Measurements from ENCODE around the gene PJVK. TPM values are rescaled to one million over a fixed set of nuclear protein-coding genes. Genes with fewer than 3 reads are reported as not detected.
A peak's percentile ranks its signal among the peaks of the same experiment; 100 is the strongest.

The PJVK gene
- total and polyA plus RNA-seq, 2 of the 13 experiments (the other 11 are each of a cell fraction or from before 2014, with no cell fraction given): 1.2 to 2.6 TPM

DNA sequence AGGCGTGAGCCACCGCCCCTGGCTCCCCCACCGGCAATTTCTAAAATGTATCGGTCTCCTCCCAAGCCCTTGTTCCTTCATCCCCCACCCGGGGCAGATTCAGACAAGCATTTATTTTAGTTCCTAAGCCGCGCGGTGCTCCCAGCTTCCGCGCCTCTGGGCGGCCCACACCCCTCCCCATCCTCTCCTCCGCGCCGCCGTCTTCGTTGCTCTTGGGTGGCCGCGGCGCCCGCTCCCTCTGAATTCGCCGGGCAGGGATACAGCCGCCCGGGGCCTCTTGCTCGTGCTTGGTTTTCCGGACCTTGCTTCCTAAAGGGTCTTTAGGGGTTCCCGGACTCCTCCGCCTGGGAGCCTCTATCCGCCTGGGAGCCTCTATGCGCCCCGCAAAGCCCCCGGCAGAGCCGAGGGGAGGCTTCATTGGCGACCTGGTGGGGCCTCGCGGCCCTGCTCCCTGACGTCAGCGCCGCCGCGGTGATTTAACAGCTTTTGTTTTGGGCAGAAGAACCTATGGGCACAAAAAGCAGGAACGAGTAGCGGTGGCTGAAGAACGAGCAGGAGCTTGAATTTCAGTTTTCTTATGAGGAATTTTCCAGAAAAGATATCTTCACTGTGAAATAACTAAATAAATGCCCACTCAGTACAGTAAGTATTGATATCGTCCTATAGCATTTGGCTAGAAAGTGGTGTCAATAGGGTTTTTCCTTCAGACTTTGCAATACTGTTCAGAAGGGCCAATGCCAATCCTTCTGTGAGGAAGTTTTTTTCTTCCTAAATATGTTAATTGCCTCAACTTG lies 37.5 kb upstream of the PJVK start (continued):
- TF ChIP-seq, protein P1, sequence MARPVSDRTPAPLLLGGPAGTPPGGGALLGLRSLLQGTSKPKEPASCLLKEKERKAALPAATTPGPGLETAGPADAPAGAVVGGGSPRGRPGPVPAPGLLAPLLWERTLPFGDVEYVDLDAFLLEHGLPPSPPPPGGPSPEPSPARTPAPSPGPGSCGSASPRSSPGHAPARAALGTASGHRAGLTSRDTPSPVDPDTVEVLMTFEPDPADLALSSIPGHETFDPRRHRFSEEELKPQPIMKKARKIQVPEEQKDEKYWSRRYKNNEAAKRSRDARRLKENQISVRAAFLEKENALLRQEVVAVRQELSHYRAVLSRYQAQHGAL (CRISPR knock-in tag; IDR thresholded peaks at IDR 0.05; ENCODE audit: not compliant biosample characterization): no peak
- TF ChIP-seq HOXA3 (CRISPR knock-in tag; IDR thresholded peaks at IDR 0.05) (peak; percentile 85), FOXJ3 (CRISPR knock-in tag; IDR thresholded peaks at IDR 0.05; ENCODE audit: borderline replicate concordance) (no peak), RFX3 (CRISPR knock-in tag; IDR thresholded peaks at IDR 0.05) (no peak), SP1 (IDR thresholded peaks at IDR 0.05) (no peak), SP1 (CRISPR knock-in tag; IDR thresholded peaks at IDR 0.05) (no peak), ZNF841 (CRISPR knock-in tag; IDR thresholded peaks at IDR 0.05; ENCODE audit: borderline replicate concordance) (no peak), ZMYM4 (CRISPR knock-in tag; IDR thresholded peaks at IDR 0.05) (0 out of 2 replicates have a peak, but pooled peaks have one; percentile 13), MEF2D (CRISPR knock-in tag; IDR thresholded peaks at IDR 0.05) (no peak), NR2F1 (CRISPR knock-in tag; IDR thresholded peaks at IDR 0.05) (no peak), KLF15 (CRISPR knock-in tag; IDR thresholded peaks at IDR 0.05; ENCODE audit: borderline replicate concordance) (no peak), KDM1A (CRISPR knock-in tag; IDR thresholded peaks at IDR 0.05) (no peak), TOE1 (CRISPR knock-in tag; IDR thresholded peaks at IDR 0.05) (no peak)
- TF ChIP-seq, protein P2, sequence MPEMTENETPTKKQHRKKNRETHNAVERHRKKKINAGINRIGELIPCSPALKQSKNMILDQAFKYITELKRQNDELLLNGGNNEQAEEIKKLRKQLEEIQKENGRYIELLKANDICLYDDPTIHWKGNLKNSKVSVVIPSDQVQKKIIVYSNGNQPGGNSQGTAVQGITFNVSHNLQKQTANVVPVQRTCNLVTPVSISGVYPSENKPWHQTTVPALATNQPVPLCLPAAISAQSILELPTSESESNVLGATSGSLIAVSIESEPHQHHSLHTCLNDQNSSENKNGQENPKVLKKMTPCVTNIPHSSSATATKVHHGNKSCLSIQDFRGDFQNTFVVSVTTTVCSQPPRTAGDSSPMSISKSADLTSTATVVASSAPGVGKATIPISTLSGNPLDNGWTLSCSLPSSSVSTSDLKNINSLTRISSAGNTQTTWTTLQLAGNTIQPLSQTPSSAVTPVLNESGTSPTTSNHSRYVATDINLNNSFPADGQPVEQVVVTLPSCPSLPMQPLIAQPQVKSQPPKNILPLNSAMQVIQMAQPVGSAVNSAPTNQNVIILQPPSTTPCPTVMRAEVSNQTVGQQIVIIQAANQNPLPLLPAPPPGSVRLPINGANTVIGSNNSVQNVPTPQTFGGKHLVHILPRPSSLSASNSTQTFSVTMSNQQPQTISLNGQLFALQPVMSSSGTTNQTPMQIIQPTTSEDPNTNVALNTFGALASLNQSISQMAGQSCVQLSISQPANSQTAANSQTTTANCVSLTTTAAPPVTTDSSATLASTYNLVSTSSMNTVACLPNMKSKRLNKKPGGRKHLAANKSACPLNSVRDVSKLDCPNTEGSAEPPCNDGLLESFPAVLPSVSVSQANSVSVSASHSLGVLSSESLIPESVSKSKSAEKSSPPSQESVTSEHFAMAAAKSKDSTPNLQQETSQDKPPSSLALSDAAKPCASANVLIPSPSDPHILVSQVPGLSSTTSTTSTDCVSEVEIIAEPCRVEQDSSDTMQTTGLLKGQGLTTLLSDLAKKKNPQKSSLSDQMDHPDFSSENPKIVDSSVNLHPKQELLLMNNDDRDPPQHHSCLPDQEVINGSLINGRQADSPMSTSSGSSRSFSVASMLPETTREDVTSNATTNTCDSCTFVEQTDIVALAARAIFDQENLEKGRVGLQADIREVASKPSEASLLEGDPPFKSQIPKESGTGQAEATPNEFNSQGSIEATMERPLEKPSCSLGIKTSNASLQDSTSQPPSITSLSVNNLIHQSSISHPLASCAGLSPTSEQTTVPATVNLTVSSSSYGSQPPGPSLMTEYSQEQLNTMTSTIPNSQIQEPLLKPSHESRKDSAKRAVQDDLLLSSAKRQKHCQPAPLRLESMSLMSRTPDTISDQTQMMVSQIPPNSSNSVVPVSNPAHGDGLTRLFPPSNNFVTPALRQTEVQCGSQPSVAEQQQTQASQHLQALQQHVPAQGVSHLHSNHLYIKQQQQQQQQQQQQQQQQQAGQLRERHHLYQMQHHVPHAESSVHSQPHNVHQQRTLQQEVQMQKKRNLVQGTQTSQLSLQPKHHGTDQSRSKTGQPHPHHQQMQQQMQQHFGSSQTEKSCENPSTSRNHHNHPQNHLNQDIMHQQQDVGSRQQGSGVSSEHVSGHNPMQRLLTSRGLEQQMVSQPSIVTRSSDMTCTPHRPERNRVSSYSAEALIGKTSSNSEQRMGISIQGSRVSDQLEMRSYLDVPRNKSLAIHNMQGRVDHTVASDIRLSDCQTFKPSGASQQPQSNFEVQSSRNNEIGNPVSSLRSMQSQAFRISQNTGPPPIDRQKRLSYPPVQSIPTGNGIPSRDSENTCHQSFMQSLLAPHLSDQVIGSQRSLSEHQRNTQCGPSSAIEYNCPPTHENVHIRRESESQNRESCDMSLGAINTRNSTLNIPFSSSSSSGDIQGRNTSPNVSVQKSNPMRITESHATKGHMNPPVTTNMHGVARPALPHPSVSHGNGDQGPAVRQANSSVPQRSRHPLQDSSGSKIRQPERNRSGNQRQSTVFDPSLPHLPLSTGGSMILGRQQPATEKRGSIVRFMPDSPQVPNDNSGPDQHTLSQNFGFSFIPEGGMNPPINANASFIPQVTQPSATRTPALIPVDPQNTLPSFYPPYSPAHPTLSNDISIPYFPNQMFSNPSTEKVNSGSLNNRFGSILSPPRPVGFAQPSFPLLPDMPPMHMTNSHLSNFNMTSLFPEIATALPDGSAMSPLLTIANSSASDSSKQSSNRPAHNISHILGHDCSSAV (CRISPR knock-in tag; IDR thresholded peaks at IDR 0.05; ENCODE audit: borderline replicate concordance): no peak
- TF ChIP-seq, protein P3, sequence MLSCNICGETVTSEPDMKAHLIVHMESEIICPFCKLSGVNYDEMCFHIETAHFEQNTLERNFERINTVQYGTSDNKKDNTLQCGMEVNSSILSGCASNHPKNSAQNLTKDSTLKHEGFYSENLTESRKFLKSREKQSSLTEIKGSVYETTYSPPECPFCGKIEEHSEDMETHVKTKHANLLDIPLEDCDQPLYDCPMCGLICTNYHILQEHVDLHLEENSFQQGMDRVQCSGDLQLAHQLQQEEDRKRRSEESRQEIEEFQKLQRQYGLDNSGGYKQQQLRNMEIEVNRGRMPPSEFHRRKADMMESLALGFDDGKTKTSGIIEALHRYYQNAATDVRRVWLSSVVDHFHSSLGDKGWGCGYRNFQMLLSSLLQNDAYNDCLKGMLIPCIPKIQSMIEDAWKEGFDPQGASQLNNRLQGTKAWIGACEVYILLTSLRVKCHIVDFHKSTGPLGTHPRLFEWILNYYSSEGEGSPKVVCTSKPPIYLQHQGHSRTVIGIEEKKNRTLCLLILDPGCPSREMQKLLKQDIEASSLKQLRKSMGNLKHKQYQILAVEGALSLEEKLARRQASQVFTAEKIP (CRISPR knock-in tag; IDR thresholded peaks at IDR 0.05; ENCODE audit: borderline replicate concordance): no peak
- TF ChIP-seq, protein P4, sequence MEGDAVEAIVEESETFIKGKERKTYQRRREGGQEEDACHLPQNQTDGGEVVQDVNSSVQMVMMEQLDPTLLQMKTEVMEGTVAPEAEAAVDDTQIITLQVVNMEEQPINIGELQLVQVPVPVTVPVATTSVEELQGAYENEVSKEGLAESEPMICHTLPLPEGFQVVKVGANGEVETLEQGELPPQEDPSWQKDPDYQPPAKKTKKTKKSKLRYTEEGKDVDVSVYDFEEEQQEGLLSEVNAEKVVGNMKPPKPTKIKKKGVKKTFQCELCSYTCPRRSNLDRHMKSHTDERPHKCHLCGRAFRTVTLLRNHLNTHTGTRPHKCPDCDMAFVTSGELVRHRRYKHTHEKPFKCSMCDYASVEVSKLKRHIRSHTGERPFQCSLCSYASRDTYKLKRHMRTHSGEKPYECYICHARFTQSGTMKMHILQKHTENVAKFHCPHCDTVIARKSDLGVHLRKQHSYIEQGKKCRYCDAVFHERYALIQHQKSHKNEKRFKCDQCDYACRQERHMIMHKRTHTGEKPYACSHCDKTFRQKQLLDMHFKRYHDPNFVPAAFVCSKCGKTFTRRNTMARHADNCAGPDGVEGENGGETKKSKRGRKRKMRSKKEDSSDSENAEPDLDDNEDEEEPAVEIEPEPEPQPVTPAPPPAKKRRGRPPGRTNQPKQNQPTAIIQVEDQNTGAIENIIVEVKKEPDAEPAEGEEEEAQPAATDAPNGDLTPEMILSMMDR (CRISPR knock-in tag; IDR thresholded peaks at IDR 0.05): no peak; the same call in 1 of the 2 replicates
